Cerebellar nuclear complex (tissue), 1 donor: ENCODE data around the gene PDE8A.
"Not testable (repeated sequence)": the region's sequence is repeated elsewhere in the genome, so short reads cannot be mapped to it uniquely, and the experiment has no call there.

Experiments used
- DNase-seq, 2 experiments: peaks; one replicate each; lab custom pipeline; 2025; lab: John Stamatoyannopoulos, UW

The PDE8A gene

DNA sequence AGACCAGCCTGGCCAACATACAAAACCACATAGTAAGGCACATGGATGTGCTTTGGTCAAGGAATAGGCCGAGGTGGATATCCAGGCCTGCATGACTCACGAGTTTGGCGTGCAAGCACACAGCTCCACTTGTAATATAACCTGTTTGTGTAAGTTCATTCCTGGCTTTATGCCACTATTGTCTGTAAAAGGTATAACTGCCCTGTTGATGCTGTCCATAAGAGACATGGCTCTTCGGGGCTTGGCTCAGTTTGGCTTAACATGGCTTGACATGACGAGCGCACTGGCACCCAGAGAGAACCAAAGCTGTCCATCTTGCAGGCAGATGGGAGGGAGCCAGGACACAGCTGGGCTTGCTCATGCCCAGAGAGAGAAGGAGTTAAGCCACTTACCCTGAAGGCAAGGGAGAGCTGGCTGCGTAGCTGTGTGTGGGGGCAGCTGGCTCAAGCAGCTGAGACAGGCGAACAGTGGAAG is 195.4 kb downstream of the PDE8A start:
- not testable (repeated sequence) for DNase-seq

DNA sequence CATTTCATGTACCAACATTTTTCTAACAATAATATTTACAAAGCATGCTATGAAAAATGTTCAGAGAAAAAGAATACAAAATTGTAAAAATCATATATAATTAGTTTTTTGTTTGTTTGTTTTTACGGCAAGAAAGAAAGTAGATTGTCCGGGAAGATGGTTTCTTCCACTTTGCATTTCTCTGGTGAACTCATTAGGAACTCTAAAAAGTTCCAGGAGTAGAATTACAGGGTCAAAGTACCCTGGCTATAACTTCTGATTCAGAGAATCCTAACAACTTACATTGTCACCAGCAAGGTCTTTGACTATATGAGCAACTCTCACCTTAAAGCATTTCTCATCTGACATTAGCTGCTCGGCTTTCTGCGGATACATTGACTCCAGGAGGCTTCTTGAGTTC is 196.7 kb downstream of the PDE8A start:
- DNase-seq: no peak

GRCh38 chr15:85179700-85180099 is 198.0 kb downstream of the PDE8A start:
- no peak for DNase-seq

GRCh38 chr15:85185350-85185749 is 203.7 kb downstream of the PDE8A start:
- not testable (repeated sequence) for DNase-seq

DNA sequence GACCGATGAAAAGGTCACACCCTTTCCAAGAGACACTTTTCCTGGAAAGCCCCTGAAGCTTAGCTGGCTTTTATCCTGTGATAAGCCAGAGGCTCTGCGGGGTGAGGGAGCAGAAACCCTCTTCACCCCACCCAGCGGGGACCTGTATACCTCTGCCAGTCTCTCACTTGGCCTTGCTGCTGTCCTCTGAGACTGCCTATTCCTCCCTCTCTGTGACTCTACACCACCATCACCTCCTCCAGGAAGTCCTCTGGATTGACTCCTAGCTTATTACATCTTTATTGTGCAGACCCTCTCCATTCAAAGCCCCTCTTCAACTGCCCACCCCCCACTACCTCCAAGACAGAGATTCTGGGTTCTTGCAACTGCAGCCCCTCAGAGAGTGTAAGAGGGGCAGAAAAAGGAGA is 206.5 kb downstream of the PDE8A start:
- not testable (repeated sequence) for DNase-seq
